H9 (cell line): ENCODE measurements around the gene THBS3. TPM values are rescaled to one million over a fixed set of nuclear protein-coding genes. Genes with fewer than 3 reads are reported as not detected.
A peak's percentile ranks its signal among the peaks of the same experiment; 100 is the strongest.

Experiments used
- DNase-seq: peaks from one replicate; pipeline ENCODE4 v3.0.0-alpha.2; 2017
- H2AFZ ChIP-seq: one replicate; pipeline ENCODE4 v1.6.1; 2013; ENCODE audit warnings: mild to moderate bottlenecking, low read length, control low read depth, moderate library complexity
- H2AK5ac ChIP-seq: 2 replicates; pipeline ENCODE4 v1.6.1; 2013; ENCODE audit warnings: low read length, control low read depth, mixed read lengths; ENCODE audit not compliant: insufficient read length
- H2BK120ac ChIP-seq: one replicate; pipeline ENCODE4 v1.6.1; 2013; ENCODE audit warnings: low read depth, mild to moderate bottlenecking, low read length, control low read depth, inconsistent platforms; ENCODE audit not compliant: poor library complexity, severe bottlenecking
- H2BK12ac ChIP-seq: 2 replicates; pipeline ENCODE4 v1.6.1; 2013; ENCODE audit warnings: low read length, control low read depth, mixed read lengths, low read depth; ENCODE audit not compliant: insufficient read length
- H2BK15ac ChIP-seq: 2 replicates; pipeline ENCODE4 v1.6.1; 2013; ENCODE audit warnings: low read depth, low read length, control low read depth
- H2BK20ac ChIP-seq: one replicate; pipeline ENCODE4 v1.6.1; 2013; ENCODE audit warnings: low read depth, mild to moderate bottlenecking, low read length, control low read depth, inconsistent platforms; ENCODE audit not compliant: poor library complexity, severe bottlenecking
- H2BK5ac ChIP-seq: 2 replicates; pipeline ENCODE4 v1.6.1; 2013; ENCODE audit warnings: low read length, control low read depth, mixed read lengths; ENCODE audit not compliant: insufficient read length
- H3K14ac ChIP-seq: 2 replicates; pipeline ENCODE4 v1.6.1; 2013; ENCODE audit warnings: low read length, control low read depth; ENCODE audit not compliant: insufficient read depth
- H3K18ac ChIP-seq: 2 replicates; pipeline ENCODE4 v1.6.1; 2013; ENCODE audit warnings: low read depth, mild to moderate bottlenecking, mixed read lengths, low read length, control low read depth; ENCODE audit not compliant: insufficient read length
- H3K23ac ChIP-seq: 2 replicates; pipeline ENCODE4 v1.6.1; 2013; ENCODE audit warnings: low read length, control low read depth, mixed read lengths, low read depth; ENCODE audit not compliant: insufficient read length
- H3K23me2 ChIP-seq: 2 replicates; pipeline ENCODE4 v1.6.1; 2013; ENCODE audit warnings: low read depth, mild to moderate bottlenecking, mixed read lengths, low read length, control low read depth; ENCODE audit not compliant: insufficient read length, poor library complexity, severe bottlenecking
- H3K27ac ChIP-seq: 2 replicates; pipeline ENCODE4 v1.5.1; 2013; ENCODE audit warnings: low read length, control low read depth, mixed read lengths, low read depth; ENCODE audit not compliant: insufficient read length
- H3K27me3 ChIP-seq: 2 replicates; pipeline ENCODE4 v1.6.1; 2013; ENCODE audit warnings: low read length, control low read depth, inconsistent platforms; ENCODE audit not compliant: insufficient read depth
- H3K4ac ChIP-seq: 2 replicates; pipeline ENCODE4 v1.6.1; 2013; ENCODE audit warnings: low read depth, mild to moderate bottlenecking, control low read depth, inconsistent platforms, low read length, moderate library complexity
- H3K4me1 ChIP-seq: 2 replicates; pipeline ENCODE4 v1.6.1; 2013; ENCODE audit warnings: low read length, control low read depth, inconsistent platforms; ENCODE audit not compliant: insufficient read depth
- H3K4me2 ChIP-seq: 2 replicates; pipeline ENCODE4 v1.6.1; 2013; ENCODE audit warnings: low read length, control low read depth, mixed read lengths; ENCODE audit not compliant: insufficient read length, insufficient read depth
- H3K56ac ChIP-seq: 2 replicates; pipeline ENCODE4 v1.6.1; 2013; ENCODE audit warnings: low read depth, mild to moderate bottlenecking, mixed read lengths, low read length, control low read depth; ENCODE audit not compliant: insufficient read length
- H3K79me1 ChIP-seq: 2 replicates; pipeline ENCODE4 v1.6.1; 2013; ENCODE audit warnings: low read depth, mild to moderate bottlenecking, moderate library complexity, low read length, control low read depth, inconsistent platforms; ENCODE audit not compliant: insufficient read depth, poor library complexity, severe bottlenecking
- H3K79me2 ChIP-seq: 2 replicates; pipeline ENCODE4 v1.6.1; 2013; ENCODE audit warnings: low read length, control low read depth, inconsistent platforms; ENCODE audit not compliant: insufficient read depth
- H3K9ac ChIP-seq: 2 replicates; pipeline ENCODE4 v1.6.1; 2013; ENCODE audit warnings: low read length, control low read depth, mixed read lengths; ENCODE audit not compliant: insufficient read length; ENCODE audit errors: extremely low read depth
- H3K9me3 ChIP-seq: one replicate; pipeline ENCODE4 v1.6.1; 2013; ENCODE audit warnings: low read depth, low read length, inconsistent platforms; ENCODE audit not compliant: control insufficient read depth
- H3T11ph ChIP-seq: one replicate; pipeline ENCODE4 v1.6.1; 2013; ENCODE audit warnings: mild to moderate bottlenecking, low read length, control low read depth, inconsistent platforms
- H4K20me1 ChIP-seq: one replicate; pipeline ENCODE4 v1.6.1; 2013; ENCODE audit not compliant: control insufficient read depth, insufficient read length, insufficient read depth
- H4K5ac ChIP-seq: 2 replicates; pipeline ENCODE4 v1.6.1; 2013; ENCODE audit warnings: low read depth, mild to moderate bottlenecking, mixed read lengths, low read length, control low read depth; ENCODE audit not compliant: insufficient read length
- H4K8ac ChIP-seq: replicated peaks from 2 replicates; pipeline ENCODE4 v1.6.1; 2013; ENCODE audit warnings: low read length, control low read depth, mixed read lengths, low read depth; ENCODE audit not compliant: insufficient read length
- H4K91ac ChIP-seq: 2 replicates; pipeline ENCODE4 v1.6.1; 2013; ENCODE audit warnings: low read depth, mild to moderate bottlenecking, moderate library complexity, mixed read lengths, low read length, control low read depth; ENCODE audit not compliant: insufficient read length
- H3K27ac Mint-ChIP-seq, 3 experiments: 2 replicates in 2 of 3; 3 replicates in 1 of 3; pipeline ENCODE4 v1.8.0; 2020 to 2021; ENCODE audit warnings: mixed read lengths in 3 of 3, mild to moderate bottlenecking in 1 of 3, moderate library complexity in 1 of 3
- H3K27me3 Mint-ChIP-seq: 2 replicates; pipeline ENCODE4 v1.8.0; 2021; ENCODE audit warnings: low read depth, mild to moderate bottlenecking, moderate library complexity, mixed read lengths
- H3K36me3 Mint-ChIP-seq, 3 experiments: 2 replicates in 2 of 3; 3 replicates in 1 of 3; pipeline ENCODE4 v1.8.0; 2020 to 2021; ENCODE audit warnings: low read depth in 3 of 3, mixed read lengths in 3 of 3; ENCODE audit not compliant: insufficient read depth in 1 of 3
- H3K4me1 Mint-ChIP-seq, 2 experiments: 2 replicates each; pipeline ENCODE4 v1.8.0; 2020; ENCODE audit warnings: mixed read lengths in 2 of 2
- H3K4me3 Mint-ChIP-seq, 2 experiments: 2 replicates in 1 of 2; 3 replicates in 1 of 2; pipeline ENCODE4 v1.8.0; 2020 to 2021; ENCODE audit warnings: mild to moderate bottlenecking in 2 of 2, mixed read lengths in 2 of 2, moderate library complexity in 1 of 2
- H3K9me3 Mint-ChIP-seq, 2 experiments: 2 replicates in 1 of 2; 3 replicates in 1 of 2; pipeline ENCODE4 v1.8.0; 2020; ENCODE audit warnings: mild to moderate bottlenecking in 2 of 2, mixed read lengths in 2 of 2, moderate library complexity in 1 of 2
- CTCF ChIP-seq: fragments of 200-600 bp; sonication (generic); conservative IDR thresholded peaks from 3 replicates; pipeline ENCODE4 v1.8.0; 2021; ENCODE audit warnings: antibody characterized with exemption, mild to moderate bottlenecking
- WGBS: extraction: QIAGEN DNeasy Blood & Tissue Kit; methylation state at CpG from one replicate; pipeline ENCODE4 v1.1.7; 2013; ENCODE audit warnings: missing lambda C conversion rate, low lambda C conversion rate, mixed read lengths; ENCODE audit not compliant: insufficient read length; ENCODE audit errors: extremely low coverage; 5-methylcytosine and 5-hydroxymethylcytosine counted together
- total RNA-seq: library from RNA; stranded (reverse); gene quantifications from 2 replicates; pipeline ENCODE4 v1.2.1, GENCODE V29; 2021

Gene THBS3
- total RNA-seq, 1 experiment from 2014 or later, result 5.9 TPM

- Histone ChIP-seq H3K18ac (peak overlapping the region; percentile 58), H3K27ac (peak overlapping the region; percentile 2), H3K4ac (no peak overlapping the region), H2BK20ac (no peak overlapping the region), H3K27me3 (no peaks in the 10 kb centered on the region), H2BK5ac (no peak overlapping the region), H3K4me1 (no peaks in the 10 kb centered on the region; the same call in 1 of the 2 replicates), H4K20me1 (no peaks in the 10 kb centered on the region), H3K23ac (no peak overlapping the region), H2BK15ac (no peak overlapping the region), H3K56ac (no peak overlapping the region), H3K23me2 (peaks cover 4% of the 10 kb centered on the region), H4K91ac (no peak overlapping the region), H3T11ph (no peak overlapping the region), H2AFZ (no peak overlapping the region), H3K4me2 (peak overlapping the region; percentile 70), H2BK120ac (no peak overlapping the region), H2AK5ac (no peak overlapping the region), H3K14ac (peak overlapping the region; percentile 86; the same call in 1 of the 2 replicates), H4K8ac (no peak overlapping the region), H4K5ac (peak overlapping the region; percentile 17), H2BK12ac (no peak overlapping the region), H3K79me1 (no peaks in the 10 kb centered on the region), H3K79me2 (no peaks in the 10 kb centered on the region), H3K9me3 (no peaks in the 10 kb centered on the region), H3K9ac (peak overlapping the region; percentile 64)
- no peak for DNase-seq
- 0 out of 3 replicates have a peak, but pooled peaks have one; percentile 1 for TF ChIP-seq CTCF
- Mint-ChIP-seq H3K4me1 (peaks cover 20 to 24% of the 10 kb centered on the region in 2 experiments), H3K4me3 (peak overlapping the region; percentile 88), H3K36me3 (peaks cover 0 to 10% (median 8%) of the 10 kb centered on the region in 3 experiments; a peak in 4 of 7 replicates), H3K9me3 (no peaks in the 10 kb centered on the region; a peak in 1 of 5 replicates), H3K27me3 (peaks cover 39% of the 10 kb centered on the region), H3K27ac (peak overlapping the region; percentile 97 to 99 (median 98))
- no CpG with 5 or more reads among the region's 9 CpGs for WGBS
Observed at GRCh38 chr1:155228096-155228427, 20.4 kb upstream of the THBS3 start.
